ENCODE data around the gene PARD6B.

- no peak for TF ChIP-seq CTCF (conservative IDR thresholded peaks at IDR 0.05; ENCODE audit: low read depth, low read length)
- TF ChIP-seq RCOR1 (IDR thresholded peaks at IDR 0.05; ENCODE audit: insufficient replicate concordance, low read length) = no peak
These were observed 44.9 kb downstream of the PARD6B start for GRCh38 chr20:50776122-50776817.
